ENCODE results near the gene TMEM143. TPM values are rescaled to one million over a fixed set of nuclear protein-coding genes. Genes with fewer than 3 reads are reported as not detected.

TMEM143 gene
- polyA plus RNA-seq, 1 donor, result 10.3 TPM

GRCh38 chr19:48391100-48392005, 27.6 kb upstream of the TMEM143 start, which contains the start of gene KDELR1:
TSS of gene KDELR1 (minus strand) at chr19:48391551. CDS start at chr19:48391358, 193 bp downstream.
- DNase-seq, result peak; percentile 67 to 81
- H3K4me1 ChIP-seq (ENCODE audit: control insufficient read depth, insufficient read depth, low read length), result peaks cover 19% of the 10 kb centered on the region

GRCh38 chr19:48390188-48391099, 26.7 kb upstream of the TMEM143 start:
- Histone ChIP-seq H3K36me3 (ENCODE audit: control insufficient read depth, insufficient read depth, low read length) (peaks cover 30% of the 10 kb centered on the region), H3K27me3 (ENCODE audit: control insufficient read depth, insufficient read depth, low read length) (peaks cover 34% of the 10 kb centered on the region), H3K4me3 (ENCODE audit: low read length) (peak overlapping the region; percentile 88), H3K4me1 (ENCODE audit: control insufficient read depth, insufficient read depth, low read length) (peaks cover 12% of the 10 kb centered on the region), H3K9me3 (ENCODE audit: control insufficient read depth, low read depth, low read length) (peaks cover 8% of the 10 kb centered on the region), H3K27ac (ENCODE audit: low read length) (peak overlapping the region; percentile 89)
- peak; percentile 60 to 85 for DNase-seq
- no CpG with 5 or more reads among the region's 24 CpGs for WGBS (ENCODE audit: insufficient coverage, low lambda C conversion rate)

More at GRCh38 chr19:48391100-48392005, 27.6 kb upstream of the TMEM143 start, which contains the start of gene KDELR1:
- H3K4me3 ChIP-seq (ENCODE audit: low read length), result peak within 1 kb of the TSS; percentile 88
- peak within 1 kb of the TSS; percentile 89 for H3K27ac ChIP-seq (ENCODE audit: low read length)
- H3K9me3 ChIP-seq (ENCODE audit: control insufficient read depth, low read depth, low read length), result peaks cover 8% of the 10 kb centered on the region
- peaks cover 22% of the 10 kb centered on the region for H3K36me3 ChIP-seq (ENCODE audit: control insufficient read depth, insufficient read depth, low read length)
- peaks cover 43% of the 10 kb centered on the region for H3K27me3 ChIP-seq (ENCODE audit: control insufficient read depth, insufficient read depth, low read length)
- WGBS (ENCODE audit: insufficient coverage, low lambda C conversion rate), result no CpG with 5 or more reads among the region's 42 CpGs

GRCh38 chr19:48386981-48387380, 23.2 kb upstream of the TMEM143 start:
- 100% methylated on average over 1 of the region's 3 CpGs for WGBS (ENCODE audit: insufficient coverage, low lambda C conversion rate)
- Histone ChIP-seq H3K27ac (ENCODE audit: low read length) (no peak overlapping the region), H3K27me3 (ENCODE audit: control insufficient read depth, insufficient read depth, low read length) (no peaks in the 10 kb centered on the region), H3K36me3 (ENCODE audit: control insufficient read depth, insufficient read depth, low read length) (peaks cover 63% of the 10 kb centered on the region), H3K9me3 (ENCODE audit: control insufficient read depth, low read depth, low read length) (no peaks in the 10 kb centered on the region), H3K4me1 (ENCODE audit: control insufficient read depth, insufficient read depth, low read length) (no peaks in the 10 kb centered on the region), H3K4me3 (ENCODE audit: low read length) (no peak overlapping the region)
- no peak for DNase-seq

DNA sequence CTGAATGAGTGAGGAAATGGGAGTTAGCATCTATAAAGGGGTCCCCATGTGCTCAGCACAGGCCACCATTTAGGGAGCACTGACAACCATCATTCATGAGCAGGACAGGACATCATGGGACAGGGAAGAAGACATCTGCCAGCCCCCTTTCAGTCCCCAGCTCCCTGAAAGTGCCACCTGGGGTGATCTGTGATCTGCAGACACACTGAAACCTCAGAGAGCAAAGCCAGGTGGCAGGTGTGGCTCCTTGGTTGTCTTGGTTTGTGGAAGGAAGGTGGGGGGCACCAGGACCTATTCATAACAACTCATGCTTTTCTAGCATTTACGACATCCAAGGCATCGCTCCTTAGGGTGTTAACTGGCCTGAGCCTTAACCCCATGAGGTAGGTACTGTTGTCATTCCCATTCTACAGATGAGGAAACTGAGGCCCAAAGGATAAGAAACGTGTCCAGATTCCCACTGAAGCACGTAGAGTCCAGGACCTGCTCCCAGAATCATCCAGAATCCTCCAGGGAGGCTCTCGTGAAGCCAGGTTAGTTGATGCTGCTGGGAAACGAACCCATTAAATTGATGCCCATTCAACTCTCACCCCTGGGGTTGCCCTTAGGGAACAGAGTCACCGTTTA, 21.8 kb upstream of the TMEM143 start:
- Histone ChIP-seq H3K9me3 (ENCODE audit: control insufficient read depth, low read depth, low read length) (no peaks in the 10 kb centered on the region), H3K36me3 (ENCODE audit: control insufficient read depth, insufficient read depth, low read length) (peaks cover 69% of the 10 kb centered on the region), H3K4me1 (ENCODE audit: control insufficient read depth, insufficient read depth, low read length) (no peaks in the 10 kb centered on the region), H3K27ac (ENCODE audit: low read length) (no peak overlapping the region), H3K4me3 (ENCODE audit: low read length) (no peak overlapping the region), H3K27me3 (ENCODE audit: control insufficient read depth, insufficient read depth, low read length) (no peaks in the 10 kb centered on the region)
- no peak for DNase-seq
- 80% methylated on average over 1 of the region's 7 CpGs for WGBS (ENCODE audit: insufficient coverage, low lambda C conversion rate)

GRCh38 chr19:48382286-48382685, 18.5 kb upstream of the TMEM143 start:
- peaks cover 3% of the 10 kb centered on the region for H3K4me1 ChIP-seq (ENCODE audit: control insufficient read depth, insufficient read depth, low read length)
- H3K27ac ChIP-seq (ENCODE audit: low read length), result no peak overlapping the region
- no CpG with 5 or more reads among the region's 8 CpGs for WGBS (ENCODE audit: insufficient coverage, low lambda C conversion rate)
- H3K36me3 ChIP-seq (ENCODE audit: control insufficient read depth, insufficient read depth, low read length), result peaks cover 55% of the 10 kb centered on the region
- H3K4me3 ChIP-seq (ENCODE audit: low read length), result no peak overlapping the region
- no peaks in the 10 kb centered on the region for H3K9me3 ChIP-seq (ENCODE audit: control insufficient read depth, low read depth, low read length)
- no peak for DNase-seq
- no peaks in the 10 kb centered on the region for H3K27me3 ChIP-seq (ENCODE audit: control insufficient read depth, insufficient read depth, low read length)

DNA sequence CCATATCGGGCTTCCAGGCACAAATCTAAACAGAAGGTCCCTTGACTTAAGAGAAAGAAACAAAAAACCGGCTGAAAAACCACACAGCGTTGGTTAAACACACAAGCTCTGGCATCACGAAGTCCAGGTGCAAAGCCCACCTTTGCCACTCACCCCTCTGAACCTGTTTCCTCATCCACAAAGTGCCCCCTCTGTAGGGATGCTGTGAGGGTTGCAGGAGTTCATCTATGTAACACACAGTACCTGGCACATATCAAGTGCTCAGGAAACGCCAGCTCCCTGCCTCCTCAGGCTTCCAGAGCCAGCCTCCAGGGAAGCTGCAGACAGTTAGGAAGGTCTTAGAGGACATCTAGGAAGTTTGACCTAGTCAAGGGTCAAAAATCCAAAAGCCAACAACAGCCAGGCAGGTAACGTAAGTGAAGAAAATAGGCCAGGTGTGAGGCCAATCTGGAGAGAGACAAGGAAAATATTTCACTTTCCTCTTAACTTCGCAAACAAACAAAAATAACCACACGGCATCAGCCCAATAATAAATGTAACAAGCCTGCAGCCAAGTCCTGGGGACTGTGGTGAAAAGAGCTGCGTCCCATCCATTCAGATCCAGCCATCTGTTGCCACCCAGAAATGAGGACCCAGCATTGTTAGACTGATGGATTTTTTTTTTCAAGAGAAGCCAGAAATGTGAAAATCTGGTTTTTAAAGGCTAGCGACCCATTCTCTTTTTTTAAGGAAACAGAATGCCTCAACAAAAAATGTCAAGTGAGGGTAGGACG, 17.6 kb upstream of the TMEM143 start:
- H3K27me3 ChIP-seq (ENCODE audit: control insufficient read depth, insufficient read depth, low read length), result no peaks in the 10 kb centered on the region
- H3K4me1 ChIP-seq (ENCODE audit: control insufficient read depth, insufficient read depth, low read length), result peaks cover 3% of the 10 kb centered on the region
- no peaks in the 10 kb centered on the region for H3K9me3 ChIP-seq (ENCODE audit: control insufficient read depth, low read depth, low read length)
- H3K4me3 ChIP-seq (ENCODE audit: low read length), result no peak overlapping the region
- no peak overlapping the region for H3K27ac ChIP-seq (ENCODE audit: low read length)
- WGBS (ENCODE audit: insufficient coverage, low lambda C conversion rate), result 73% methylated on average over 2 of the region's 11 CpGs
- H3K36me3 ChIP-seq (ENCODE audit: control insufficient read depth, insufficient read depth, low read length), result peaks cover 46% of the 10 kb centered on the region
- no peak for DNase-seq

GRCh38 chr19:48379058-48379457, 15.3 kb upstream of the TMEM143 start:
- no peaks in the 10 kb centered on the region for H3K9me3 ChIP-seq (ENCODE audit: control insufficient read depth, low read depth, low read length)
- no peak overlapping the region for H3K4me3 ChIP-seq (ENCODE audit: low read length)
- H3K27me3 ChIP-seq (ENCODE audit: control insufficient read depth, insufficient read depth, low read length), result no peaks in the 10 kb centered on the region
- peaks cover 3% of the 10 kb centered on the region for H3K4me1 ChIP-seq (ENCODE audit: control insufficient read depth, insufficient read depth, low read length)
- WGBS (ENCODE audit: insufficient coverage, low lambda C conversion rate), result 89% methylated on average over 3 of the region's 5 CpGs
- H3K36me3 ChIP-seq (ENCODE audit: control insufficient read depth, insufficient read depth, low read length), result peaks cover 25% of the 10 kb centered on the region
- DNase-seq, result peak in 1 of 2 donors; percentile 40
- no peak overlapping the region for H3K27ac ChIP-seq (ENCODE audit: low read length)

GRCh38 chr19:48378194-48378570, 14.4 kb upstream of the TMEM143 start:
- Histone ChIP-seq H3K9me3 (ENCODE audit: control insufficient read depth, low read depth, low read length) (no peaks in the 10 kb centered on the region), H3K4me3 (ENCODE audit: low read length) (no peak overlapping the region), H3K27me3 (ENCODE audit: control insufficient read depth, insufficient read depth, low read length) (no peaks in the 10 kb centered on the region), H3K36me3 (ENCODE audit: control insufficient read depth, insufficient read depth, low read length) (peaks cover 16% of the 10 kb centered on the region), H3K4me1 (ENCODE audit: control insufficient read depth, insufficient read depth, low read length) (peaks cover 3% of the 10 kb centered on the region), H3K27ac (ENCODE audit: low read length) (no peak overlapping the region)
- no CpG with 5 or more reads among the region's 10 CpGs for WGBS (ENCODE audit: insufficient coverage, low lambda C conversion rate)
- DNase-seq, result no peak

GRCh38 chr19:48373567-48373966, 9.8 kb upstream of the TMEM143 start:
- no peak for DNase-seq
- peaks cover 8% of the 10 kb centered on the region for H3K4me1 ChIP-seq (ENCODE audit: control insufficient read depth, insufficient read depth, low read length)

More at GRCh38 chr19:48373567-48373966, 9.8 kb upstream of the TMEM143 start:
- H3K36me3 ChIP-seq (ENCODE audit: control insufficient read depth, insufficient read depth, low read length), result no peaks in the 10 kb centered on the region
- no CpG with 5 or more reads among the region's 11 CpGs for WGBS (ENCODE audit: insufficient coverage, low lambda C conversion rate)
- no peaks in the 10 kb centered on the region for H3K9me3 ChIP-seq (ENCODE audit: control insufficient read depth, low read depth, low read length)
- H3K27me3 ChIP-seq (ENCODE audit: control insufficient read depth, insufficient read depth, low read length), result no peaks in the 10 kb centered on the region
- H3K27ac ChIP-seq (ENCODE audit: low read length), result no peak overlapping the region
- no peak overlapping the region for H3K4me3 ChIP-seq (ENCODE audit: low read length)

Data from large intestine (tissue), 3 donors.